Coronary artery (tissue), 2 donors: ENCODE data around the gene CFAP410.

ENCODE experiments used
- DNase-seq: peaks from one replicate; pipeline ENCODE4 v3.0.0-alpha.2; 2017; ENCODE audit warnings: low spot score
- H3K27ac ChIP-seq, 2 donors: fragments of 200-600 bp; sonication (generic); one replicate each; pipeline ENCODE4 v1.5.1; 2016 to 2019
- H3K4me3 ChIP-seq: fragments of 200-600 bp; sonication (generic); 2 replicates; pipeline ENCODE4 v1.5.1; 2016; ENCODE audit warnings: mild to moderate bottlenecking, moderate library complexity
- CTCF ChIP-seq: fragments of 200-600 bp; sonication (generic); IDR thresholded peaks from one replicate; pipeline ENCODE4 v1.5.1; 2019; ENCODE audit warnings: antibody characterized with exemption

CFAP410 gene

DNA sequence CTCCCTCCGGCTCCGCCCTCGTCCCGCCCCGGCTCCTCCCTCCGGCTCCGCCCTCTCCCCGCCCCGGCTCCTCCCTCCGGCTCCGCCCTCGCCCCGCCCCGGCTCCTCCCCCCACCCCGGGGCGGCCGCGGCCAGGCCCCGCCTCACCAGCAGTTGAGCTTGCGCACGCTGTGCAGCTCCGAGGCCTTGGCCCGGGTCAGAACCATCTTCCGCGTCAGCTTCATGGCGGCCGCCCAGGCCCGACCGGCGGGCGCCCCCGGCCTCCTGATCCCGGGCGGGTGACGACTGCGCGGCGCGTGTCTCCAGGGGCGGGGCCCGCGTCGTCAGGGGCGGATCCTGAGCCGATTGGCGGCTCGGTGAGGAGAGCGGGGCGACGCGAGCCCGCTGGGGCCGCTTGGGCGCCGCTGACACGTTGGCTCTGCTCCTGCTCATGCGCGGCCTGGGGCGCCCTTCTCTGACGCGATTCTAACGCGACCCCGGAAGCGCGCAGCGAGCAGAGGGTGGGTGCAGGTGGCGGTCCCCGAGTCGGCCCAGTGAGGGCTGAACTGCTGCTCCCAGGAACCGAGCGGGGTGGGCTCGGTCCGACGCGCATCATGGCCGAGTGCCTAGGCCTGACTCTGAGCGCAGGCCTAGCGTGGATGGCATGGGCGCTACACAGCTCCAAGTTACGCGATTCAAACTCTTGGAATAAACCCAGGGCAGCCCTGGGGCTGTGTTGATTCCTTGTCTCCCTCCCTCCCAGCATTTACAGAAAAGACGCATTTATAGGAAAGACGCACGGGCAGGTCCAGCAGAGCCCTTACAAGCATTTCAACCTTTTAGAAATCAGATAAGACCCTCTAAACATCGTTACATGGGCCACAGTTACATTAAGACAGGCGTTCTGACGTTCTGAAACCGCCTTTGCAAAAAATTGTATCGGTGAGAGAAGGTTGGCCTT is at the start of gene CFAP410:
Gene CFAP410, minus strand, starts transcription at position 420 of the 940 bp plus-strand sequence. Its CDS starts 196 bp downstream, at position 224.
- peak within 1 kb of the TSS; percentile 89 for H3K4me3 ChIP-seq
- no peak for TF ChIP-seq CTCF
- DNase-seq, result peak; percentile 97
- peak within 1 kb of the TSS; percentile 95 to 99 for H3K27ac ChIP-seq

DNA sequence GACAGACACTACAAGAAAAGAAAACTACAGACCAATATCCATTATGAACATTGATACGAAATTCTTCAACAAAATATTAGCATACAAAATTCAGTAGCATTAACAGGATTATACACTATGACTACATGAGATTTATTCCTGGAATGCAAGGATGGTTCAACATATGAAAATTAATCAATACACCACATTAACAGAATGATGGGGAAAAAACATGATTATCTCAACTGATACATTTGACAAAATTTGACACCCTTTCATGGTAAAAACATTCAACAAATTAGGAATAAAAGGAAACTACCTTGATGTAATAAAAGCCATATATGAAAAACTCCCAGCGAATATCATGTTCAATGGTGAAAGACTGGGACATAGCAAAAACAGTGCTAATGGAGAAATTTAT is 45.8 kb upstream of the CFAP410 start:
- TF ChIP-seq CTCF, result no peak
- DNase-seq, result no peak
- no peak overlapping the region for H3K4me3 ChIP-seq
- no peak overlapping the region for H3K27ac ChIP-seq

DNA sequence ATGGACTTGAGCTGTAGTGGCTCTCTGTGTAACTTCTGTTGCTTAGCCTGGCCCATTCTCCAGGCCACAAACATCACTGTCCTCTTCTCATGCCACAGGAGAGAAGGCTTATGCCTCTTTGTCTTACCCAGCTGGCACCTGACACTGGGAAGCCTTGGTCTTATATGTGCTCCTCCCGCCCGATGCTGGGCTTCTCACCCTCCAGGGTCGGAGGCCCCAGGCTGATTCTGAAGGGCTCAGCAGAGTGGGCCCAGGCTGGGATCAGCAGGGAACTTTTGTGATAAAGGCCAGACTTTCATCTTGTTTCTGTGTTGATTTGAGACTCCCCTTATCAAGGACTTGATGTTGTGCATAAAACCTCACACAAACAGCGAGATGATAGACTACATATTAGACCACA is 44.0 kb upstream of the CFAP410 start:
- no peak for TF ChIP-seq CTCF
- no peak for DNase-seq
- Histone ChIP-seq H3K4me3 (no peak overlapping the region), H3K27ac (no peak overlapping the region)

DNA sequence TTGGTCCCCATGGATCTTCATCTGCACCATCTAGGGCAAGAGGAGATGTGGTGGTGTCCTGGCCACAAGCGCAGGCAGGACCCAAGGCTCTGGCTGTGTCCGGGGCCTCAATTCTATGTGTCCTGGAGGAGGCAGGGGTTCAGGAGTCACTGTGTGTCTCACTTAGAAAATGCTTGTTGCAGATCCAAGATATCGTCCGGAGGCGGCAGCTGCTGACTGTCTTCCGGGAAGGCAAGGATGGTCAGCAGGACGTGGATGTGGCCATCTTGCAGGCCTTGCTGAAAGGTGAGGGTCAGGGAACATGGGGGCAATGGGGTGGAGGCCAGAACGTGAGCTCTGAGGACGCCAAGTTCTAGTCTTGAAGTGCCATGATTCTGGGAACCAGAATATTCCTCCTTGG is 43.3 kb upstream of the CFAP410 start:
- no peak overlapping the region for H3K4me3 ChIP-seq
- no peak for TF ChIP-seq CTCF
- DNase-seq, result peak; percentile 36
- H3K27ac ChIP-seq, result no peak overlapping the region

DNA sequence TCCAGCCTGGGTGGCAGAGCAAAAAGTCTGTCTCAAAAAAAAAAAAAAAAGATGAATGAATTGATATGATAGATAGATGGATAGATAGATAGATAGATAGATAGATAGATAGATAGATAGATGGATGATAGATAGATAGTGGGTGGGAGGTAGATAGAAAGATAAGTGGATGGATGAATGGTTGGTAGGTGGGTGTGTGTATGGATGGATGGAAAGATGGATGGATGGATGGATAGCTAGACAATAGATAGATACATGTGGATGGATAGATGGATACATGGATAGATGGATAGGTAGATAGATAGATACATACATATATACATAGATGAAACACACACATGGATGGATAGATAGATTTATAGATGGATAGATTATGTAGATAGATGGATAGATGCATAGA is 42.7 kb upstream of the CFAP410 start:
- Histone ChIP-seq H3K4me3 (no peak overlapping the region), H3K27ac (no peak overlapping the region)
- no peak for TF ChIP-seq CTCF
- no peak for DNase-seq

GRCh38 chr21:44380876-44381275 is 41.7 kb upstream of the CFAP410 start:
- TF ChIP-seq CTCF, result no peak
- Histone ChIP-seq H3K4me3 (no peak overlapping the region), H3K27ac (no peak overlapping the region)
- DNase-seq, result peak; percentile 33
